CD14-positive monocyte (primary cell): ENCODE results near the gene PKD1. TPM values are rescaled to one million over a fixed set of nuclear protein-coding genes. Genes with fewer than 3 reads are reported as not detected.

Experiments
- DNase-seq, 3 donors: peaks; one replicate each; pipeline ENCODE4 v3.0.0-alpha.2; 2011 to 2022
- H2AFZ ChIP-seq: 2 replicates; pipeline ENCODE4 v1.6.0; 2012; ENCODE audit warnings: mild to moderate bottlenecking, low read depth, low read length, inconsistent platforms; ENCODE audit not compliant: insufficient read depth, poor library complexity, severe bottlenecking
- H3K27ac ChIP-seq, 2 donors: 1 replicate in 1 of 2; 2 replicates in 1 of 2; pipeline ENCODE4 v1.5.1; 2012 to 2013; ENCODE audit warnings: low read length in 2 of 2, control low read depth in 1 of 2, inconsistent platforms in 1 of 2, low read depth in 1 of 2, mild to moderate bottlenecking in 1 of 2
- H3K27me3 ChIP-seq, 2 donors: one replicate each; pipeline versions ENCODE4 v1.6.0 to v1.6.1; 2011 to 2013; ENCODE audit warnings: low read length in 2 of 2; ENCODE audit not compliant: control insufficient read depth in 2 of 2, insufficient read depth in 2 of 2
- H3K36me3 ChIP-seq, 2 donors: replicated peaks in 1 of 2; 1 replicate in 1 of 2; 2 replicates in 1 of 2; pipeline versions ENCODE4 v1.5.1 to v1.6.1; 2012 to 2013; ENCODE audit warnings: low read length in 2 of 2, control low read depth in 1 of 2, inconsistent platforms in 1 of 2, mild to moderate bottlenecking in 1 of 2; ENCODE audit not compliant: insufficient read depth in 2 of 2, control insufficient read depth in 1 of 2
- H3K4me1 ChIP-seq, 2 donors: 1 replicate in 1 of 2; 2 replicates in 1 of 2; pipeline versions ENCODE4 v1.5.1 to v1.6.1; 2012 to 2013; ENCODE audit warnings: low read length in 2 of 2, control low read depth in 1 of 2, inconsistent platforms in 1 of 2, mild to moderate bottlenecking in 1 of 2, moderate library complexity in 1 of 2; ENCODE audit not compliant: insufficient read depth in 2 of 2, control insufficient read depth in 1 of 2
- H3K4me2 ChIP-seq: replicated peaks from 2 replicates; pipeline ENCODE3; 2012; ENCODE audit warnings: low read length, moderate library complexity, mild to moderate bottlenecking; ENCODE audit not compliant: poor library complexity, severe bottlenecking; ENCODE audit errors: extremely low read depth
- H3K4me3 ChIP-seq, 3 experiments: fragments of 200-600 bp in 1 of 3; sonication (generic) in 1 of 3; replicated peaks in 1 of 3; 1 replicate in 2 of 3; 2 replicates in 1 of 3; pipeline ENCODE4 v1.5.1; 2011 to 2013; ENCODE audit warnings: low read length in 3 of 3, mild to moderate bottlenecking in 3 of 3, control low read depth in 2 of 3, low read depth in 2 of 3, inconsistent platforms in 1 of 3, moderate library complexity in 1 of 3
- H3K79me2 ChIP-seq: 2 replicates; pipeline ENCODE4 v1.6.0; 2012; ENCODE audit warnings: mild to moderate bottlenecking, control low read depth, inconsistent platforms, low read length, moderate library complexity; ENCODE audit not compliant: insufficient read depth
- H3K9ac ChIP-seq: 2 replicates; pipeline ENCODE4 v1.6.0; 2017; ENCODE audit warnings: low read length, mild to moderate bottlenecking; ENCODE audit not compliant: insufficient read depth, poor library complexity, severe bottlenecking
- H3K9me3 ChIP-seq, 2 donors: replicated peaks in 1 of 2; 1 replicate in 1 of 2; 2 replicates in 1 of 2; pipeline versions ENCODE4 v1.5.1 to v1.6.1; 2012 to 2013; ENCODE audit warnings: low read length in 2 of 2, control low read depth in 1 of 2; ENCODE audit not compliant: control insufficient read depth in 1 of 2, insufficient read depth in 1 of 2
- H4K20me1 ChIP-seq: 2 replicates; pipeline ENCODE4 v1.6.0; 2012; ENCODE audit warnings: mild to moderate bottlenecking, low read length, control low read depth, moderate library complexity; ENCODE audit not compliant: insufficient read depth
- H3K27ac Mint-ChIP-seq, 7 donors: one replicate each; pipeline ENCODE4 v1.8.0; 2020; ENCODE audit warnings: mild to moderate bottlenecking in 7 of 7, mixed read lengths in 7 of 7, moderate library complexity in 6 of 7, inconsistent platforms in 2 of 7
- H3K27me3 Mint-ChIP-seq, 3 donors: one replicate each; pipeline ENCODE4 v1.8.0; 2021 to 2022; ENCODE audit warnings: low read depth in 3 of 3, mild to moderate bottlenecking in 3 of 3, mixed read lengths in 3 of 3, moderate library complexity in 3 of 3, inconsistent platforms in 1 of 3
- H3K36me3 Mint-ChIP-seq, 2 donors: one replicate each; pipeline ENCODE4 v1.8.0; 2020; ENCODE audit warnings: mixed read lengths in 2 of 2, inconsistent platforms in 1 of 2, mild to moderate bottlenecking in 1 of 2
- H3K4me1 Mint-ChIP-seq: one replicate; pipeline ENCODE4 v1.8.0; 2020; ENCODE audit warnings: mild to moderate bottlenecking, mixed read lengths
- H3K4me3 Mint-ChIP-seq, 2 donors: one replicate each; pipeline ENCODE4 v1.8.0; 2020; ENCODE audit warnings: mild to moderate bottlenecking in 2 of 2, mixed read lengths in 2 of 2, moderate library complexity in 1 of 2
- H3K9me3 Mint-ChIP-seq, 7 donors: one replicate each; pipeline ENCODE4 v1.8.0; 2020 to 2022; ENCODE audit warnings: mixed read lengths in 7 of 7, mild to moderate bottlenecking in 6 of 7, moderate library complexity in 6 of 7, inconsistent platforms in 2 of 7
- CTCF ChIP-seq: fragments of 200-600 bp; IDR thresholded peaks from one replicate; pipeline ENCODE4 v1.8.0; 2022; ENCODE audit warnings: antibody characterized with exemption, mild to moderate bottlenecking
- WGBS: methylation state at CpG from one replicate; pipeline ENCODE4 v1.1.5; 2013; ENCODE audit warnings: missing lambda C conversion rate; ENCODE audit not compliant: insufficient coverage; 5-methylcytosine and 5-hydroxymethylcytosine counted together
- intact Hi-C, 2 donors: fragments of 100-400 bp; cut with micrococcal nuclease; formaldehyde crosslinking; loops; one replicate each; pipeline versions ENCODE4 v1.15.0 to v1.15.1; 2023
- polyA plus RNA-seq, 3 donors: library from polyadenylated mRNA; depleted of rRNA in 1 of 3; unstranded in 2 of 3; stranded (reverse) in 1 of 3; fragments of 300-500 nt in 2 of 3; fragments of >200 nt in 1 of 3; fragmentation: Illumina TruSeq in 2 of 3; gene quantifications; 1 replicate in 2 of 3; 2 replicates in 1 of 3; pipeline ENCODE4 v1.2.3, GENCODE V29; 2012 to 2021

Gene PKD1
- polyA plus RNA-seq, 3 donors, result 0.22 to 53.8 (median 1.6) TPM

GRCh38 chr16:2058872-2059271, 76.8 kb downstream of the PKD1 start:
- no peak overlapping the region for H3K4me2 ChIP-seq
- no peaks in the 10 kb centered on the region for H3K79me2 ChIP-seq
- H3K4me1 ChIP-seq, result no peaks in the 10 kb centered on the region
- no peak for TF ChIP-seq CTCF
- no peak overlapping the region for H3K4me3 ChIP-seq
- DNase-seq, result no peak
- H3K9ac ChIP-seq, result no peak overlapping the region
- Mint-ChIP-seq H3K27ac (no peak overlapping the region), H3K4me3 (no peak overlapping the region), H3K4me1 (no peaks in the 10 kb centered on the region), H3K9me3 (no peaks in the 10 kb centered on the region), H3K36me3 (peaks cover 61 to 85% of the 10 kb centered on the region in 2 donors), H3K27me3 (peaks cover 0 to 1% (median 0%) of the 10 kb centered on the region in 3 donors)
- no peak overlapping the region for H2AFZ ChIP-seq
- no peaks in the 10 kb centered on the region for H3K9me3 ChIP-seq
- intact Hi-C loops, result no loop called here
- H4K20me1 ChIP-seq, result no peaks in the 10 kb centered on the region
- H3K27me3 ChIP-seq, result no peaks in the 10 kb centered on the region
- peaks cover 70 to 91% of the 10 kb centered on the region in 2 donors for H3K36me3 ChIP-seq
- WGBS, result 100% methylated on average over 2 of the region's 10 CpGs
- H3K27ac ChIP-seq, result no peak overlapping the region

- H3K9me3 Mint-ChIP-seq, result no peaks in the 10 kb centered on the region
- no peak for DNase-seq
- Histone ChIP-seq H3K4me2 (no peak overlapping the region), H3K9me3 (no peaks in the 10 kb centered on the region), H3K27me3 (no peaks in the 10 kb centered on the region), H3K79me2 (no peaks in the 10 kb centered on the region), H2AFZ (no peak overlapping the region), H3K4me3 (no peak overlapping the region), H3K27ac (no peak overlapping the region), H3K4me1 (no peaks in the 10 kb centered on the region), H4K20me1 (no peaks in the 10 kb centered on the region), H3K9ac (no peak overlapping the region), H3K36me3 (peaks cover 70 to 91% of the 10 kb centered on the region in 2 donors)
- WGBS, result 97% methylated on average over 13 of the region's 13 CpGs
- TF ChIP-seq CTCF, result no peak
- H3K27ac Mint-ChIP-seq, result no peak overlapping the region
- H3K27me3 Mint-ChIP-seq, result peaks cover 0 to 1% (median 0%) of the 10 kb centered on the region in 3 donors
- H3K36me3 Mint-ChIP-seq, result peaks cover 63 to 85% of the 10 kb centered on the region in 2 donors
- intact Hi-C loops, result no loop called here
- H3K4me3 Mint-ChIP-seq, result no peak overlapping the region
- H3K4me1 Mint-ChIP-seq, result no peaks in the 10 kb centered on the region
Measured at GRCh38 chr16:2058420-2058819, 77.3 kb downstream of the PKD1 start.
